ENCODE measurements around the gene KPNA4.

GRCh38 chr3:160448845-160449635 is 116.3 kb downstream of the KPNA4 start:
- no peak for TF ChIP-seq POLR2A (IDR thresholded peaks at IDR 0.05)
- TF ChIP-seq, protein P1, sequence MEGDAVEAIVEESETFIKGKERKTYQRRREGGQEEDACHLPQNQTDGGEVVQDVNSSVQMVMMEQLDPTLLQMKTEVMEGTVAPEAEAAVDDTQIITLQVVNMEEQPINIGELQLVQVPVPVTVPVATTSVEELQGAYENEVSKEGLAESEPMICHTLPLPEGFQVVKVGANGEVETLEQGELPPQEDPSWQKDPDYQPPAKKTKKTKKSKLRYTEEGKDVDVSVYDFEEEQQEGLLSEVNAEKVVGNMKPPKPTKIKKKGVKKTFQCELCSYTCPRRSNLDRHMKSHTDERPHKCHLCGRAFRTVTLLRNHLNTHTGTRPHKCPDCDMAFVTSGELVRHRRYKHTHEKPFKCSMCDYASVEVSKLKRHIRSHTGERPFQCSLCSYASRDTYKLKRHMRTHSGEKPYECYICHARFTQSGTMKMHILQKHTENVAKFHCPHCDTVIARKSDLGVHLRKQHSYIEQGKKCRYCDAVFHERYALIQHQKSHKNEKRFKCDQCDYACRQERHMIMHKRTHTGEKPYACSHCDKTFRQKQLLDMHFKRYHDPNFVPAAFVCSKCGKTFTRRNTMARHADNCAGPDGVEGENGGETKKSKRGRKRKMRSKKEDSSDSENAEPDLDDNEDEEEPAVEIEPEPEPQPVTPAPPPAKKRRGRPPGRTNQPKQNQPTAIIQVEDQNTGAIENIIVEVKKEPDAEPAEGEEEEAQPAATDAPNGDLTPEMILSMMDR (IDR thresholded peaks at IDR 0.05), result no peak
